ENCODE data around the gene WASF2.
"Not testable (repeated sequence)": the region's sequence is repeated elsewhere in the genome, so short reads cannot be mapped to it uniquely, and the experiment has no call there.

WASF2 gene

DNA sequence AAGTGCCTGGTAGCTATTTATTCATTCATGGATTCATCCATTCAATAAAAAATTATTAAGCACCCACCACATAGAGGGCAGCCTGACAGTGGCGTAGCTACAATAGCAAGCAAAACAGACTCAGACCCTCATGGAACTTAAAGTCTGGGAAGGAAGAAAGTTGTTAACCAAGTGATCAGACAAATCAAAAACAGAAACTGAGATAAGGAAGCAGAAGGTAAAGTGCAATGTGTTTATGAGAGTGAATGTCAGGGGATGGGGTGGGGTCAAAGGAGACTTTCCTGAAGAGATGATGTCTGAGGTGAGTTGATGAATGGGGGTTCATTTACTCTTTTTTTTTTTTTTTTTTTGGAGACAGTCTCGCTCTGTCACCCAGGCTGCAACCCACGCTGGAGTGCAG, 2.8 kb upstream of the WASF2 start:
- H3K4me3 ChIP-seq (ENCODE audit: low read length) = no peak overlapping the region
- TF ChIP-seq ZNF274 (IDR thresholded peaks at IDR 0.05; ENCODE audit: low read depth, low read length) = no peak

DNA sequence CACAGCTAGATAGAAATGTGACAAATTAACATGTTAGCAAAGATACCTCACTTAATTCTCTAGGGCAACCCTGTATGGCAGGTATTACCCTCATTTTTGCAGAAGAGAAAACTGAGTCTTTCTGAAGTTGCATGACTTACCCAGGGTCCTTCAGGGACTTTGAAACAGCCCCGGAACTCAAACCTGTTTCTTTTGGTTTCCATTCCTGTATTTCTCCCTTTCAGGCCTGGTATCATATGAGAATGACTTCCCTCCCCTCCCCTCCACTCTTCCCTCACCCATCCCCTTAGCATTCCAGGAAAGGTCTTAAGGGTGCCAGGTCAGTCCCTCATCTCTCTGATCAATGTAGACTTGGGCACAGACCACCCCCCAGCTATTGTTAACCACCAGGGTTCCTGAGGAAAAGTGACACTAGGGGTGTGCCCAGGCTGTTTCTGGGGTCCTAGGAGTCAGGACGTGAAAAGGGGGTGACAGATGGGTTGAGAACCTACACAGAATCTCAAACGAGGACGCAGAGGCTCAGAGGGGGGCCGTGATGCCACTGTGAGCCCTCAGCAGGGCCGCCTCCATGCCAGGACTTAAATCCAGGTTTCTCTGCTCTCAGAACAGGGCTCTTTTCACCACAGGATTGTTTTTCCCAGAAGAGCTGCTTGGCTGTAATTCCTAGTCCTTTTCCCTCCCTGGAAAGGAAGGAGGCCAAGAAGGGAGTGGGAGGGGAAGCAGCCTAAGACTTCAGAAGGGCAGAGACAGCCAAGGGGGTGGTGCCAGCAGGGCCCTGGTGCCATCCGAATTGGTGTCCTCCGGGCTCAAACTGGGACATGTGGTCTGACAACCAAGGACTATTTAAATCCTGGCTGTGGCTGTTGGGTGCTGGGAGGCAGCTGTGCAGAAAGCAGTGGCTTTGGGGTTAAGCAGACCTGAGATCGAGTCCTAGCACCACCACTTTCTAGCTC, 2.1 kb upstream of the WASF2 start:
- H3K4me3 ChIP-seq (ENCODE audit: low read length) = no peak overlapping the region; the same call in 1 of the 2 replicates

DNA sequence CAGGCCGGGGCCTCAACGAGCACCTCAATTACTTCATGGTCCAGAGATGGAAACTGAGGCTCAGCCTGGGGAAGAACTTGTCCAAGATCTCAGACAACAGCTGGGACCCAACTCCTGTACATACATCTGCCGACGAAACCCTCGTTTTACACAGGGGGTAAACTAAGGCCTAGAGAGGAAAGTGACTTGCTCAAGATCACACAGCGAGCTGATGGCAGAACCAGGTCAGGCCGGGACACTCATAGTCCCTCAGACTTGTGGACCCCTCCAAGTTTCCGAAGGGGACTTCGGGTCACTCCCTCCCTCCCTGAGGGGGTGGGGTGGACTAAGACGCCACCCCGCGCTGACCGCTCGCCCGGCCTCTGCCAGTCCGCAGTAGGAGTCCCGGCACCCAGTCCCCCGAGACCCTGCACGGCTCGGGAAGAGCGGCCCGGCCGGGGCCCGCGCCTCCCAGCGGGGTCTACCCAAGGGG, 430 bp downstream of the WASF2 start:
- H3K4me3 ChIP-seq (ENCODE audit: low read length) = peak overlapping the region; percentile 79
- TF ChIP-seq ZNF274 (IDR thresholded peaks at IDR 0.05; ENCODE audit: low read depth, low read length) = no peak

More for the DNA sequence above, 2.1 kb upstream of the WASF2 start:
- no peak for TF ChIP-seq ZNF274 (IDR thresholded peaks at IDR 0.05; ENCODE audit: low read depth, low read length)

DNA sequence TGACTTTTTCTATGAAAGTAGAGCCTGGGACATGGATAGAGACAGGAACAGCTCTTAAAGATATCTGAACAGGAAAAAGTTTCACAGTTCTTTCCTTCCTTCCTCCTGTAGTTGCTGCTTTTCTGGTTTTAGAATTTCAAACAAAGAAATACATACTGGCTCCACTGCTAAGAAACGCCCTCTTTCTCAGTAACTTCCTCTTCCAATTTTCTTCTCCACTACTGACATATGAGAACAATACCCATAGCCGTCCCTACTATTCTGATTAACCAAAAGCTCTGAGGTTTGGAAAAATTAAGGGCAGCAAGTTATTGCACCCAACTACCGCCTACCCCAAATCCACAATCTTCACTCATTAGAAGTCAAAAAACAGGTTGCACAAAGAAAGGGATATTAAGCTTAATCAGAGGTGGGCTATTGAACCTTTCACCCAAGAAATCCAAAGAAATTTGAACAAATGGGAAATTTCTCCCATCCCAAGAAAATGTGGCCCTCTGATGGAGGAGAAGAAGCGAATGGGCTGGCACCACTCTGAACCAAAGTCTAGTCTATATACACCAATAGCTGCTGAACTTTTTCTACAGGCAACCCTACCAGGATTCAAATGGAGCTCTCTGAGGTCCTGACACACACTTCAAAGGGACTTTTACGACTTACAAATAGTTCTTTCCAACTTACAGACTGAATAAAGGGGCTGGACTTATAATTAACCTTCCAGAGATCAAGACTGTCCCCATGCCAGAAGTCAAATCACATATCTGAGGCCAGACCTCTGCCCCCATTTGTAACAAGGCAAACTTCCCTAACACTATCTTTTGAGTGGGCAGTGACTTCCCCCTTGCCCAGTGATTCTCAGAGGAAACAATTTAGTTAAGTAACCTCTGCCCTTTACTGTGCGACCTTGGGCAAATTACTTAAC, 1.7 kb downstream of the WASF2 start:
- no peak for TF ChIP-seq ZNF274 (IDR thresholded peaks at IDR 0.05; ENCODE audit: low read depth, low read length)
- peak overlapping the region; percentile 79 for H3K4me3 ChIP-seq (ENCODE audit: low read length)

DNA sequence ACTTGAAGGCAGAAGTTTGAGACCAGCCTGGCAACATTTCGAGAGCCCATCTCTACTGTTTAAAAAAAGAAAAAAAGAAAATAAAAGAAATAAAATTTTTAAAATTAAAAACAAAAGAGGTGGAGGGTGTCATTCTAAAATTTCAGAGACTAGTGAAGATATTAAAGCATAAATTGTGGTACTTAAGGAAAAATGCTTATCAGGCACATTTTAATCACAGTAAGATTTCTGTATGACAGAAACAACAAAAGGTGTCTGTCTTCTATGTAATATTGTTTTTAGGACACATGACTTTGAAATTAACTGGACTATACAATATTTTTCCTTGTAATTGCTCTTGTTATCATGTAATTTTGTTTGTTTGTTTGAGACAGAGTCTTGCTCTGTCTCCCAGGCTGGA, 4.6 kb downstream of the WASF2 start:
- no peak overlapping the region for H3K4me3 ChIP-seq (ENCODE audit: low read length)
- TF ChIP-seq ZNF274 (IDR thresholded peaks at IDR 0.05; ENCODE audit: low read depth, low read length) = no peak

DNA sequence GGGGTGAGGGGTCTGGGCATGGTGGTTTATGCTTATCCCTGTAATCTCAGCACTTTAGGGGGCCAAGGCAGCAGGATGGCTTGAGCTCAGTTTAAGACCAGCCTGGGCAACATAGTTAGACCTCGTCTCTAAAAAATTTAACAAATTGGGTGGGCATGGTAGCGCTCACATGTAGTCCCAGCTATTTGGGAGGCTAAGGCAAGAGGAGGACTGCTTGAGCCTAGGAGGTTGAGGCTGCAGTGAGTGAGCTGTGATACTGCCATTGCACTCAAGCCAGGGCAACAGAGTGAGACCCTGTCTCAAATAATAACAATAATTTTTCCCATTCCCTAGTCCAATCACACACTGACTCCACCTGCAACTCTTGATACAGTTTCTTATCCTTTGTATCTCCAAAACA, 6.3 kb downstream of the WASF2 start:
- no peak for TF ChIP-seq ZNF274 (IDR thresholded peaks at IDR 0.05; ENCODE audit: low read depth, low read length)
- no peak overlapping the region; the same call in 1 of the 2 replicates for H3K4me3 ChIP-seq (ENCODE audit: low read length)

DNA sequence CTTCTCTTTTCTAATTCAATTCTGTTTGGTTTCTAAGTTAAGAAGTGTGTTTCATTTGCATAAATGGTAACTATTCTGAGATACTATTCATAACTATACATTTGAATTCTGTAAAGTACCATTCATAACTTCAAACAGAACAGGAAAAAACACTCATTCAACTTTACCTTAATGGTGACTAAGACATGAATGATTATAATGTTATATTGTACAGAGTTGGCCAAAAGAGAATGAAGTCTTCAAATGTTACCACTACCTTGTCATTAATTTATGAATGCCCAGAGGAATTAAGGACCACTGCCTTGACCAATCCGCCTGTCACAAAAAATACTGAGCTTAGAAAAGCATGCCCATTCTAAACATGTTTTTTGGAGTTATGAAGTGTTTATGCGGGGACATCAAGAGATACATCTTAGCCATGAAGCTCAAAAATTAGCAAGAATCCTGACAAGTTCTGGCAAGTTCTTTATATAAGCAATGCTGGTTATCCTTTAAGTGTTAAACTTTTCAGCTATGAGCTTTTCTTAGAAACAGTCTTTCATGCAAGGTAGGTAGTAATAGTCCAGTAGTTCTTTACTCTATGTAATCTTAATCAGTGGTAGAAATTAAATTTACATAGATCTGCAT, 7.9 kb downstream of the WASF2 start:
- H3K4me3 ChIP-seq (ENCODE audit: low read length) = no peak overlapping the region
- no peak for TF ChIP-seq ZNF274 (IDR thresholded peaks at IDR 0.05; ENCODE audit: low read depth, low read length)

DNA sequence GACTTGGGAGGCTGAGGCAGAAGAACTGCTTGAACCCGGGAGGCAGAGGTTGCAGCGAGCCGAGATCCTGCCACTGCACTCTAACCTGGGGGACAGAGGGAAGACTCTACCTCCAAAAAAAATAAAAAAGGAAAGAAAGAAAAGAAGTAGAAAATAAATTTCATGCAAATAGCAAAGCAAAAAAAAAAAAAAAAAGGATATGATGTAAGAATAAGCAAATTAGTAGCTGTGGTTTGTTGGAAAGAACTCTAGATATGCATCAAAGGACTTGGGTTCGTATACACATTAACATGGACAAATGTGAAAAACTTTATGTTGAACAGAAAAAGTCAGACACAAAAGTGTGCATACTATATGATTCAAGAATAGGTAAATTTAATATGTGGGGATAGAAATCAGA, 11.9 kb downstream of the WASF2 start:
- peak overlapping the region; percentile 47; the same call in 1 of the 2 replicates for H3K4me3 ChIP-seq (ENCODE audit: low read length)
- TF ChIP-seq ZNF274 (IDR thresholded peaks at IDR 0.05; ENCODE audit: low read depth, low read length) = no peak

DNA sequence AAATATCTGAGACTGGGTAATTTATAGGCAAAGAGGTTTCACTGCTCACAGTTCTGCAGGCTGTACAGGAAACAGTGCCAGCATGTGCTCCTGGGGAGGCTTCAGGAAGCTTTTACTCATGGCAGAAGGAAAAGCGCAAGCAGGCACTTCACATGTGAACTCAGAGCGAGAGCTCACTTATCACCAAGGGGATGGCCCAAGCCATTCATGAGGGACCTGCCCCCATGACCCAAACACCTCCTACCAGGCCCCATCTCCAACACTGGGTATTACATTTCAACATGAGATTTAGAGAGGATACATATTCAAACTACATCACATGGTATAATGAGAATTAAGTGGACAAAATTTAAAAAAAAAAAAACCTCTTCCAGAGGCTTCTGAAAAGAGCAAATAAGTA, 13.7 kb downstream of the WASF2 start:
- no peak for TF ChIP-seq ZNF274 (IDR thresholded peaks at IDR 0.05; ENCODE audit: low read depth, low read length)

DNA sequence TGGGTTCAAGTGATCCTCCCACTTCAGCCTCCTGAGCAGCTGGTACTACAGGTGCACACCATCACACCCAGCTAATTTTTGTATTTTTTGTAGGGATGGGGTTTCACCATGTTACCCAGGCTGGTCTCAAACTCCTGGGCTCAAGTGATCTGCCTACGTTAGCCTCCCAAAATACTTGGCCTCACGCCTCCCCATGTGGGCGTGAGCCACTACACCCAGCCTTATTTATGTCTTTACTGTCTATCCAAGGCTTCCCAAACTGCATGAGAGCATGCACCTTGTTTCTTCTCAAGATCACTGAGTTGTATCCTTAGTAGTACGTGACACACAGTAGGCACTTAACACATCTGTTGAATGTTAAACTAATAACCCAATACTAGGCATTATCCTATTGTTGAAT, 14.2 kb downstream of the WASF2 start:
- no peak for TF ChIP-seq ZNF274 (IDR thresholded peaks at IDR 0.05; ENCODE audit: low read depth, low read length)
- H3K4me3 ChIP-seq (ENCODE audit: low read length) = no peak overlapping the region

More for the DNA sequence above, 13.7 kb downstream of the WASF2 start:
- no peak overlapping the region for H3K4me3 ChIP-seq (ENCODE audit: low read length)

DNA sequence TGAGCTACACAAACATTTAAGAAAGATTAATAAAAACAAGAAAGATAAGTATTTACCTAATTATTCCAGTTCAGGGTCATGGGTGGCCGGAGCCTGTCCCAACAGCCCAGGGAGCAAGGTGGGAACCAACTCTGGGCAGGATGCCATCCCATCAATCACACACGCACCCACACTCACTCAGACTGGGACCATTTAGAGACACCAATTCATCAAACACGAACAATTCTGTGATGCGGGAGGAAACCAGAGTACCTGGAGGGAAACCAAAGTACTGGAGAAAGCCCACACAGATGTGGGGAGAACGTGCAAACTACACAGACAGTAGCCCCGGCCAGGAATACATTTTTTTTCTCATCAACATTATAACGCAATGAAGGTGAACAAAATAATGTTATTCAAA, 16.2 kb downstream of the WASF2 start:
- H3K4me3 ChIP-seq (ENCODE audit: low read length) = peak overlapping the region; percentile 25; the same call in 1 of the 2 replicates
- TF ChIP-seq ZNF274 (IDR thresholded peaks at IDR 0.05; ENCODE audit: low read depth, low read length) = no peak

DNA sequence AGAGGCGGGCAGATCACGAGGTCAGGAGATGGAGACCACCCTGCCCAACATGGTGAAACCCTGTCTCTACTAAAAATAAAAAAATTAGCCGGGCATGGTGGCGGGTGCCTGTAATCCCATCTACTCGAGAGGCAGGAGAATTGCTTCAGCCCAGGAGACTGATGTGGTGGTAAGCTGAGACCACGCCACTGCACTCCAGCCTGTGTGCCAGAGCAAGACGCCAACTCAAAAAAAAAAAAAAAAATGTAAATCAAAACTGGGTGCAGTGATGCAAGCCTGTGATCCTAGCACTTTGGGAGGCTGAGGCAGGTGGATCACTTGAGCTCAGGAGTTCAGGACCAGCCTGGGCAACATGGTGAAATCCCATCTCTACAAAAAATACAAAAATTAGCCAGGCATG, 17.9 kb downstream of the WASF2 start:
- not testable (repeated sequence) for H3K4me3 ChIP-seq (ENCODE audit: low read length)

DNA sequence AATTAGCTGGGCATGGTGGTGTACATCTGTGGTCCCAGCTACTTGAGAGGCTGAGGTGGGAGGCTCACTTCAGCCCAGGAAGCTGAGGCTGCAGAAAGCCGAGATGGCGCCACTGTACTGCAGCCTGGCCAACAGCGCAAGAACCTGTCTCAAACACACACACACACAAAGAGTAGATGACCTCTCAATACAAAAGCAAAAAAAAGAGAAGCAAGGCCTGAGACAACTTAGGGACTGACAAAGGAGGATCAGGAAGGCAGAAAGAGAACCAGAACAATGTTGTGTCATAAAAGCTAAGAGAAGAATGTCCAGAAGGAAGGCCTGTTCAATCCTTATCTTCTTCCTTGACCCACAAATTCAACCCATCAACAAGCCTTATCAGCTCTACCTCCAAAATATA, 18.5 kb downstream of the WASF2 start:
- TF ChIP-seq ZNF274 (IDR thresholded peaks at IDR 0.05; ENCODE audit: low read depth, low read length) = no peak
- no peak overlapping the region for H3K4me3 ChIP-seq (ENCODE audit: low read length)

DNA sequence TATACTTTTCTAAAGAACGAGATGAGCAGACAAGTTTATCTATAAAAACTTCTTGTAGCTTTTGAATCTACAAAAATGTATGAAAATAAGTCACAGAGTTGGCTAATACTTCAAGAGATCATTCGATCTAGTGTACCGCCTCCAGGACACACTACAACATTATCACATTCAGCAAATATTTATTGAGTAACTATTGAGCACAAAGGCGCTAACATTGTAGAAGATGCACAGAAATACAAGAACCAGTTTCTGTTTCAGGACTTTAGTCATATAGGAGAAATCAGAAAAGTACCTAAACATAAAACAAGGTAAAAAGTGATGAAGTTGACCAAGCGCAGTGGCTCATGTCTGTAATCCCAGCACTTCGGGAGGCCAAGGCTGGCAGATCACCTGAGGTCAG, 20.6 kb downstream of the WASF2 start:
- no peak overlapping the region for H3K4me3 ChIP-seq (ENCODE audit: low read length)
- no peak for TF ChIP-seq ZNF274 (IDR thresholded peaks at IDR 0.05; ENCODE audit: low read depth, low read length)

DNA sequence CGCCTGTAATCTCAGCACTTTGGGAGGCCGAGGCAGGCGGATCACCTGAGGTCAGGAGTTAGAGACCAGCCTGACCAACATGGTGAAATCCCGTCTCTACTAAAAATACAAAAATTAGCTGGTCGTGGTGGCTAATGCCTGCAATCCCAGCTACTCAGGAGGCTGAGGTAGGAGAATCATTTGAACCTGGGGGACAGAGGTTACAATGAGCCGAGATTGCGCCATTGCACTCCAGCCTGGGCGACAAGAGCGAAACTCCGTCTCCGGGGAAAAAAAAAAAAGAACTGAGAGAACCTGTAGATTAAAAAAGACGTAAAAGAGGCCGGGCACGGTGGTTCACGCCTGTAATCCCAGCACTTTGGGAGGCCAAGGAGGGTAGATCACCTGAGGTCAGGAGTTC, 21.6 kb downstream of the WASF2 start:
- H3K4me3 ChIP-seq (ENCODE audit: low read length) = not testable (repeated sequence)
